Fibroblast of skin of right quadriceps (primary cell): ENCODE results near the gene MFNG.

ENCODE experiments used
- DNase-seq: peaks from one replicate; pipeline ENCODE4 v3.0.0-alpha.2; 2013

The MFNG gene

GRCh38 chr22:37443977-37444376 is 42.2 kb downstream of the MFNG start:
- no peak for DNase-seq

GRCh38 chr22:37443086-37443485 is 43.1 kb downstream of the MFNG start:
- DNase-seq = no peak

- peak; percentile 35 for DNase-seq
These were observed 43.6 kb downstream of the MFNG start for GRCh38 chr22:37442537-37442936.

- DNase-seq = no peak
These were observed 44.0 kb downstream of the MFNG start for GRCh38 chr22:37442135-37442534.

GRCh38 chr22:37440875-37441274 is 45.3 kb downstream of the MFNG start:
- no peak for DNase-seq

GRCh38 chr22:37439347-37439746 is 46.8 kb downstream of the MFNG start:
- DNase-seq = no peak

GRCh38 chr22:37435970-37436603 is 50.1 kb downstream of the MFNG start:
- no peak for DNase-seq

GRCh38 chr22:37433786-37434185 is 52.4 kb downstream of the MFNG start:
- no peak for DNase-seq

GRCh38 chr22:37432708-37433054 is 53.5 kb downstream of the MFNG start:
- DNase-seq = no peak

- peak; percentile 100 for DNase-seq
These were observed 54.1 kb downstream of the MFNG start for GRCh38 chr22:37431801-37432707.

GRCh38 chr22:37431366-37431765 is 54.8 kb downstream of the MFNG start:
- no peak for DNase-seq

GRCh38 chr22:37430941-37431340 is 55.2 kb downstream of the MFNG start:
- DNase-seq = no peak

- DNase-seq = peak; percentile 56
These were observed 57.3 kb downstream of the MFNG start for GRCh38 chr22:37428649-37429586.

- DNase-seq = no peak
These were observed 58.2 kb downstream of the MFNG start for GRCh38 chr22:37427711-37428635.

GRCh38 chr22:37427135-37427710 is 59.0 kb downstream of the MFNG start, which contains the start of gene ELFN2:
ELFN2 (minus strand) TSS chr22:37427479; CDS start chr22:37375534, 51,945 bp downstream.
- DNase-seq = peak; percentile 25

GRCh38 chr22:37426706-37427134 is 59.5 kb downstream of the MFNG start:
- no peak for DNase-seq

GRCh38 chr22:37425800-37426705 is 60.1 kb downstream of the MFNG start:
- DNase-seq = peak; percentile 27

- DNase-seq = no peak
These were observed 60.8 kb downstream of the MFNG start for GRCh38 chr22:37425369-37425768.

GRCh38 chr22:37423283-37423682 is 62.9 kb downstream of the MFNG start:
- DNase-seq = no peak

GRCh38 chr22:37421468-37421877 is 64.7 kb downstream of the MFNG start:
- DNase-seq = no peak
